IgD-negative memory B cell (primary cell): ENCODE results near the gene ARHGEF12. TPM values are rescaled to one million over a fixed set of nuclear protein-coding genes. Genes with fewer than 3 reads are reported as not detected.
A peak's percentile ranks its signal among the peaks of the same experiment; 100 is the strongest.

Source experiments
- H3K27ac Mint-ChIP-seq, 3 donors: one replicate each; pipeline ENCODE4 v1.8.0; 2020 to 2022; ENCODE audit warnings: mild to moderate bottlenecking in 3 of 3, mixed read lengths in 3 of 3, moderate library complexity in 1 of 3
- H3K27me3 Mint-ChIP-seq: one replicate; pipeline ENCODE4 v1.8.0; 2021; ENCODE audit warnings: mixed read lengths
- H3K36me3 Mint-ChIP-seq: one replicate; pipeline ENCODE4 v1.8.0; 2020; ENCODE audit warnings: mild to moderate bottlenecking, mixed read lengths
- H3K4me1 Mint-ChIP-seq, 3 donors: one replicate each; pipeline ENCODE4 v1.8.0; 2020 to 2022; ENCODE audit warnings: mixed read lengths in 3 of 3, mild to moderate bottlenecking in 1 of 3
- H3K4me3 Mint-ChIP-seq, 4 donors: one replicate each; pipeline ENCODE4 v1.8.0; 2020 to 2022; ENCODE audit warnings: mild to moderate bottlenecking in 4 of 4, mixed read lengths in 4 of 4, moderate library complexity in 3 of 4
- H3K9me3 Mint-ChIP-seq, 3 donors: one replicate each; pipeline ENCODE4 v1.8.0; 2020 to 2021; ENCODE audit warnings: mixed read lengths in 3 of 3, mild to moderate bottlenecking in 1 of 3
- polyA plus RNA-seq: library from polyadenylated mRNA; unstranded; fragments of 300-500 nt; fragmentation: Illumina TruSeq; gene quantifications from one replicate; pipeline ENCODE4 v1.2.3, GENCODE V29; 2021

Gene ARHGEF12, protein sequence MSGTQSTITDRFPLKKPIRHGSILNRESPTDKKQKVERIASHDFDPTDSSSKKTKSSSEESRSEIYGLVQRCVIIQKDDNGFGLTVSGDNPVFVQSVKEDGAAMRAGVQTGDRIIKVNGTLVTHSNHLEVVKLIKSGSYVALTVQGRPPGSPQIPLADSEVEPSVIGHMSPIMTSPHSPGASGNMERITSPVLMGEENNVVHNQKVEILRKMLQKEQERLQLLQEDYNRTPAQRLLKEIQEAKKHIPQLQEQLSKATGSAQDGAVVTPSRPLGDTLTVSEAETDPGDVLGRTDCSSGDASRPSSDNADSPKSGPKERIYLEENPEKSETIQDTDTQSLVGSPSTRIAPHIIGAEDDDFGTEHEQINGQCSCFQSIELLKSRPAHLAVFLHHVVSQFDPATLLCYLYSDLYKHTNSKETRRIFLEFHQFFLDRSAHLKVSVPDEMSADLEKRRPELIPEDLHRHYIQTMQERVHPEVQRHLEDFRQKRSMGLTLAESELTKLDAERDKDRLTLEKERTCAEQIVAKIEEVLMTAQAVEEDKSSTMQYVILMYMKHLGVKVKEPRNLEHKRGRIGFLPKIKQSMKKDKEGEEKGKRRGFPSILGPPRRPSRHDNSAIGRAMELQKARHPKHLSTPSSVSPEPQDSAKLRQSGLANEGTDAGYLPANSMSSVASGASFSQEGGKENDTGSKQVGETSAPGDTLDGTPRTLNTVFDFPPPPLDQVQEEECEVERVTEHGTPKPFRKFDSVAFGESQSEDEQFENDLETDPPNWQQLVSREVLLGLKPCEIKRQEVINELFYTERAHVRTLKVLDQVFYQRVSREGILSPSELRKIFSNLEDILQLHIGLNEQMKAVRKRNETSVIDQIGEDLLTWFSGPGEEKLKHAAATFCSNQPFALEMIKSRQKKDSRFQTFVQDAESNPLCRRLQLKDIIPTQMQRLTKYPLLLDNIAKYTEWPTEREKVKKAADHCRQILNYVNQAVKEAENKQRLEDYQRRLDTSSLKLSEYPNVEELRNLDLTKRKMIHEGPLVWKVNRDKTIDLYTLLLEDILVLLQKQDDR (N-terminal part only)
- polyA plus RNA-seq = 4.5 TPM

DNA sequence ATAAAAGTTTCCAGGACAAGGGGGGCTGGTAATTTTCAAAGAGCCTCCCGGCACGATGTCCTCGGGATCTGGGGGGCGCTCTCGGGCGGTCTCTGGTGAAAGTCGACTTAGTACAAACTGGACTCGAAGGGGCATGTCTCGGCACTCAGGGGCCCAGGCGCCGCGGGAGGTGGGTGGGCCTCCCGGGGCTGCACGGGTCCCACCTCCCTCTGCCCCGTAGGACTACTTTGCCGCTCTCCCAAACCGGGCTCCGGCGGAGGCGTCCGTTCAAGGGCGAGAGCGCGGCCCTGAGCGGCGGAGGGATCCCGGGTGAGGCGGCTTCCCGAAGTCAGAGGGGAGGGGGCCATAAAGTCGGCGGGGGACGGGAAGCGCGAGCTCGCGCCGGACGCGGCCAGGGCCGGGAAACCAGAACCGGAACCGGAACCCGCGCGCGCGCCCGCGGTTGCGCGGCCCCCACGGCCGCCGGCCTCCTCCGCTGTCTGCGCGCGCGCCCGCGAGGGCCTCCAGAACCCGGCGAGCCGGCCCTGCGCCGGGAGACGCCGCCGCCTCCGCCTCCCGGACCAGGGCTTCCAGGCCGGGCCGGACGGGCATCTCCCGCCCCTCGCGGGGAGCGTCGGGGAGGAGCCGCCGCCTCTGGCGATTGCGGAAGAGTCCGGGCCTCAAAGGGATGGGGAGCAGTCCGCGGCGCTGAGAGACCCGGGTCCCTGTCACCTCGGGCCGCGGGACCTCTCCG lies at the start of gene ARHGEF12:
Gene ARHGEF12, plus strand, starts transcription at position 506 of the 733 bp plus-strand sequence. CDS start 831 bp downstream, outside the sequence.
- Mint-ChIP-seq H3K9me3 (peaks cover 0 to 2% (median 0%) of the 10 kb centered on the region in 3 donors), H3K4me3 (peak within 1 kb of the TSS; percentile 85 to 96 (median 92)), H3K27ac (peak within 1 kb of the TSS; percentile 66 to 96 (median 89)), H3K27me3 (peaks cover 35% of the 10 kb centered on the region), H3K4me1 (peaks cover 18 to 30% (median 20%) of the 10 kb centered on the region in 3 donors), H3K36me3 (no peaks in the 10 kb centered on the region)

DNA sequence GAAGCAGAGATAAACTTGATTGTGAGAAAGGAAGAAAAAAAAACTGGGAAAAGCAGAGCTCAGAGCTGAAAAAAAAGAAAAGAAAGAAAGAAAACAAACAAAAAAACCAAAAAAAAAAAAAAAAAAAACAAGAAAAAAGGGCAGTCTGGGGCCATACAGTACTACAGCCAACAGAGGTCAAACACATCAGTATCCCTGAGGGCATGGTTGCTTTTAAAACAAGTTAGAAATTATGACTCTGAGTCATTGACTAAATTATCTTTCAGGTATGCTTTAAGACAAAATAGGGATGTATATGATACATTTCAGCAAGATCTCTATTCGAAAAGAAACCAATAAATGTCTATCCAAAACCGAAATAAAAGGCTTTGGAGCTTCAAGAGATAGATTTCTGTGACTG lies 48.2 kb upstream of the ARHGEF12 start:
- Mint-ChIP-seq H3K4me1 (no peaks in the 10 kb centered on the region), H3K4me3 (no peak overlapping the region), H3K27ac (no peak overlapping the region), H3K9me3 (no peaks in the 10 kb centered on the region), H3K36me3 (no peaks in the 10 kb centered on the region), H3K27me3 (peaks cover 6% of the 10 kb centered on the region)

DNA sequence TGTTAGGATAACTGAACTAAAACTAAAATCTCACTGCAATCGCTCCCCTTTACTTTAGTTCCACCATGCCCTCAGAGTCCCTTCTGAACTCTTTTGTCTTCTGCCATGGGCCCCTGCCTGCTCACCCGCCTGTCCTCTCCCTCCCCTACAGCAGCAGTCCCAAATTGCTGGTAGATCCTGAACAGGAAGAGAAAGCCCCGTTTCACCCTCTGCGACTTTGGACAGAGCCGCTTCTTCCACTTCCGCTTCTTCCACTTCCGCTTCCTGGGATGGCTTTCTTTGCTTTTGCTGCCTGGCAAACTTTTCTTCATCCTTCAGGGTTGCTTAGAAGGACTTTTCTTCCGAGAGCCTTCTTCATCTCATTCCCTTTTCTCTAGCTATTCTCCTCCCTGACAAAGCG lies 46.8 kb upstream of the ARHGEF12 start:
- H3K36me3 Mint-ChIP-seq = no peaks in the 10 kb centered on the region
- no peaks in the 10 kb centered on the region for H3K9me3 Mint-ChIP-seq
- peaks cover 6% of the 10 kb centered on the region for H3K27me3 Mint-ChIP-seq
- no peaks in the 10 kb centered on the region for H3K4me1 Mint-ChIP-seq
- H3K27ac Mint-ChIP-seq = peak overlapping the region in 1 of 3 donors; percentile 11
- peak overlapping the region in 1 of 4 donors; percentile 30 for H3K4me3 Mint-ChIP-seq

DNA sequence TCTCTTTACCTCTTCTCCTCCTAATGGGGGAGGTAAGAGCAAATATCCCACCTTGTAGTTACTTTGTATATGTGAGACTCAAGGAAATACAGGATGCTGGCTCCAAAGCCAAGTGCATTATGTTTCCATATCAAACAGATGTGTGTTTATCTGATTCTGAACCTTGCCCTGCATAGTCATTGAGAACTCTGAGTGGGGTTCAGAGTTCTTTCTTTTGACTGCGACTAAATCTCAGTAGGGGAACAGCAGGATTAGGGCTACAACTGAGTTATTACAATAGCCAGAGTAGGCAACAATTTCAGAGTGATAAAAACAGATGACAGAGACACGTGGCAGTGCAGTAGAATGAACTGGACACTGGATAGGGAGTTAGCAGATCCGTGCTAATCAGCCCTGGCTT lies 45.3 kb upstream of the ARHGEF12 start:
- Mint-ChIP-seq H3K9me3 (no peaks in the 10 kb centered on the region), H3K27ac (no peak overlapping the region), H3K4me1 (no peaks in the 10 kb centered on the region), H3K36me3 (no peaks in the 10 kb centered on the region), H3K27me3 (peaks cover 12% of the 10 kb centered on the region), H3K4me3 (no peak overlapping the region)

DNA sequence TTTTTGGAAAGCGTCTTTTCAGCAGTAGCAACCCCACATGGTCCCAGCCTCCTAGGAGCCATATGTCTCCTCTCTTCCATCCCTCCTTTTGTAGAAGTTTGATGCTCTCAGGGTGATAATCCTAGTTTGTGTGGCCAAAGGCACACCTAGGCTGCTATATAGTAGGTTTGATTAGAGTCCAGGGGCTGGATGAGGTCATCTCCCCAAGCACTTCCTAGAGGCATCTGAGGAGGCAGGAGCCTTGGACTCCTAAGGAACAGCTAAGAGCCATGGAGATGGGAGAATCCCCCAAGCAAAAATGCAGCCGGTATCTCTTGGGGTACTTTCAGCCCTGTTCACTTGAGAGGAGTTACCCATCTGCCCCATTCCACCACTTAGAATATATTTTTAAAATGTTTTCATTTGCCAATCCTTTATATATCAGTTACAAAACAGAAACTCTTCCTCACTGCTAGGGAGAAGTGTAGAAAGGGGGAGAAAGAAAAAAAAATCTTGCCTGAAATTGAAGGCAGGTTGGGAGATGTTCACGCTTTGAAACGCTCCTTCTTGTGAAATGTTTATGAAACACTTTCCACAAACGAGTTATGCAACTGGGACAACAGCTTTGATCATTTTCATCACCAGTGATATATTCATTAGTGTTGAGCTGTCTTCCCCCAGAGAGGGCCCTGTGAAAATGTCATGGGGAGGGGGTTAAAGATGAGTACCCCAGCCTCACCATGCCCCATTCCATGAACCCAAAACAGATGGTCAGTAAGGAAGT lies 43.0 kb upstream of the ARHGEF12 start:
- Mint-ChIP-seq H3K27me3 (peaks cover 19% of the 10 kb centered on the region), H3K4me3 (no peak overlapping the region), H3K36me3 (no peaks in the 10 kb centered on the region), H3K9me3 (peaks cover 0 to 4% (median 1%) of the 10 kb centered on the region in 3 donors), H3K27ac (no peak overlapping the region), H3K4me1 (no peaks in the 10 kb centered on the region)

DNA sequence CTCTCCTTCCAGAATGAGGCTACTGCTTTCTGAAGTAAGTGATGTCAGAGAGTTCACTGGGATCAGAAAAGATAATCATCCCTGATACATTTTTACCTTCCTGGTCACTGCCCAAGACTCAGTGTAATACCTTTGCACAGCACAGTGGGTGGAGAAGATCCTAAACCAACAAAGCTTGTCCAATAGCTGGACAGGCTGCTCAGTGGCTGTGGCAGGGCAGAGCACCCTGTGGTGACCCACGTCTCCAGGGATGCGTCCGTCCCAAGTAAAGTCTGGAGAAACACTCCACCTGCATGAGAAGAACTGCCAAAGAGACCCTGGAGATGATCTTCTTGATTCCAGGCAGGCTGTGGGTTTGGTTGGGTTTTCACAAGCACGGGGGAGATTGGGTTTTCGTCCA lies 42.1 kb upstream of the ARHGEF12 start:
- Mint-ChIP-seq H3K4me3 (no peak overlapping the region), H3K36me3 (no peaks in the 10 kb centered on the region), H3K27ac (no peak overlapping the region), H3K4me1 (no peaks in the 10 kb centered on the region), H3K9me3 (peaks cover 0 to 4% (median 1%) of the 10 kb centered on the region in 3 donors), H3K27me3 (peaks cover 20% of the 10 kb centered on the region)

DNA sequence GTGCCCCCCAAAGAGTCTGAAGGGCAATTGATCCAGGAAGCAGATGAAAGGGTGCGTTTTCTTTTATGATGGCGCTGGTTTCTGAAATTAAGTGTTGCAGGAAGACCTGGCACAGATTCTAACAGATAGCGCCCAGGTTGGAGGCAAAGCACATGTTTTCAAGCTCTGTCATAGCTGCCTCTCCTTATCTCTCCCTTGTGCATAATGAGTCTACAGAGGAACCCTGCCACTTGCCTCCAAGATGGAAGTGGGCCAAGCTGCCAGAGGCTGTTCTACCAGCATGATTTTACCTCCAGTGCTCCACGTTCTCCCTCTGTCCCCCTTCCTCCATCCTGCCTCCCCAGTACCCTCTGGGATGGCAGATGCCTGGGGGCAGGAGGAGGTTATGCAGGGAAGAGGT lies 41.1 kb upstream of the ARHGEF12 start:
- H3K9me3 Mint-ChIP-seq = peaks cover 0 to 4% (median 1%) of the 10 kb centered on the region in 3 donors
- H3K27me3 Mint-ChIP-seq = peaks cover 25% of the 10 kb centered on the region
- no peak overlapping the region for H3K27ac Mint-ChIP-seq
- H3K36me3 Mint-ChIP-seq = no peaks in the 10 kb centered on the region
- H3K4me3 Mint-ChIP-seq = no peak overlapping the region
- H3K4me1 Mint-ChIP-seq = no peaks in the 10 kb centered on the region

DNA sequence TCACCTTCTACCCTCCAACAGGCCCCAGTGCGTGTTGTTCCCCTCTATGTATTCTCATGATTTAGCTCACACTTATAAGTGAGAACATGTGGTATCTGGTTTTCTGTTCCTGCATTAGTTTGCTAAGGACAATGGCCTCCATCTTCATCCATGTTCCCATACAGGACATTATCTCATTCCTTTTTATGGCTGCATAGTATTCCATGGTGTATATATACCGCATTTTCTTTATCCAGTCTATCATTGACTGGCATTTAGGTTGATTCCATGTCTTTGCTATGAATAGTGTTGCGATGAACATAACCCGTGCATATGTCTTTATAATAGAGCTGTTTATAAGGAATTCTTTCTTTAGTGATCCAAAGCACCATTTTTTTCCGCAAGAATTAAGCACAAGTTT lies 39.7 kb upstream of the ARHGEF12 start:
- peaks cover 19% of the 10 kb centered on the region for H3K27me3 Mint-ChIP-seq
- H3K36me3 Mint-ChIP-seq = no peaks in the 10 kb centered on the region

DNA sequence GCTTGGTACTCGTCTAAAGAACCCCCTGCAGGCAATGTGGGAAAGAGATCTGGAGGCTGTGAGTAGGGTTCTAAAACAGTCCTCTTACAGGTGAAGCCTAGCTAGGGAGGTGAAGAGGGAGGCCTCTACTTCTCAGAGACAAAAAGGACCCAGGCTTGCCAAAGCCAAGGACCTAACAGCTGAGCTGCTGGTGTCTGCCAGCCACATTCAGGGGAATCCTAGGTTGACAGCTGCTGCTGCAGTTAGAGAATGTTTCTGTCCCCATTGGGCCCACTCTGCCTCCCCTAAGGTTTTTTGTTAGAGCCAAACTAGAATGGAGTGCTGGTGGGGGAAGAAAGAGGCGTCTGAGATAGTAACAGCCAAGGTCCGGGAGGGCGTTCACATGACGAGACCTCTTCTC lies 37.8 kb upstream of the ARHGEF12 start:
- Mint-ChIP-seq H3K4me3 (no peak overlapping the region), H3K36me3 (no peaks in the 10 kb centered on the region), H3K27me3 (peaks cover 22% of the 10 kb centered on the region), H3K27ac (no peak overlapping the region), H3K9me3 (peaks cover 0 to 4% (median 1%) of the 10 kb centered on the region in 3 donors), H3K4me1 (peaks cover 0 to 3% (median 2%) of the 10 kb centered on the region in 3 donors)

More for the DNA sequence above, 39.7 kb upstream of the ARHGEF12 start:
- Mint-ChIP-seq H3K4me1 (no peaks in the 10 kb centered on the region), H3K9me3 (peaks cover 0 to 4% (median 1%) of the 10 kb centered on the region in 3 donors), H3K27ac (no peak overlapping the region), H3K4me3 (no peak overlapping the region)

DNA sequence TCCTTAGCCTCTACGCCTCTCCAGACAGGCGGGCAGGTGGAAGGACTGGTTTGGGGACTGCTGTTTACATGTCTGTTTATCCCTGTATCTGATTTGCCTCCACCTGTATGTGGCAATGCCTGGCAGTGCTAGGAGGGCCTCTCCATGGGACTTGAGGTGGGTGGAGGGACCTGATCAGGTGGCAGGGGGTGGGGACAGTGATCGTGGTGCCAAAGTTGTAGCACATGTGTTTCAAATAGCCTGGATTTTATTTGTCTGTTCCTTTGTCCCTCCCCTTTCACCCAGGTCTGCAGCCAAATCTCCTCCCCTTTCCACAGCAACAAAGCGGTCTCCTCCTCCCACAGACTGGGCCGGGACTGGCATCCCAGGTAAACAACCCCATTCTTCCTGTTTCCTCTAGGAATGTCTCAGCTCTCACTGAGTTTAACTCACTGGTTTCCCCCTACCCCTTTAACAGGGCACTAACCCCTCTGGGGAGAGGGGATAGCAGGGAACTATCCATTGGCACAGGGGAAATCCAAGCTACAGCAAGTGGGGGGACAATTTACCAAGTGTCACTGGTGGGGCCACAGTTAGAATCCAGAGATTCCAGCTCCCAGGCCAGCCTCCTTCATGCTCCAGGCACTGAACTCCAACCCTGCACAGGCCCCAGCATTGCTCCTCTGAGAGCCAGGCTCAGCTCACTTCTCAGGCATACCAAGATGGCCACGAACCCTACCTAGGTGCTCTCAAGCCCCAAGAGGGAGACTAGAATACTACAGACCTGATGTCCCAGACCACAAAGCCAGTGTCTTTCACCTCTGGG lies 34.0 kb upstream of the ARHGEF12 start:
- H3K4me3 Mint-ChIP-seq = no peak overlapping the region
- H3K4me1 Mint-ChIP-seq = peaks cover 0 to 5% (median 2%) of the 10 kb centered on the region in 3 donors
- no peak overlapping the region for H3K27ac Mint-ChIP-seq
- no peaks in the 10 kb centered on the region for H3K9me3 Mint-ChIP-seq
- peaks cover 12% of the 10 kb centered on the region for H3K27me3 Mint-ChIP-seq
- H3K36me3 Mint-ChIP-seq = no peaks in the 10 kb centered on the region

DNA sequence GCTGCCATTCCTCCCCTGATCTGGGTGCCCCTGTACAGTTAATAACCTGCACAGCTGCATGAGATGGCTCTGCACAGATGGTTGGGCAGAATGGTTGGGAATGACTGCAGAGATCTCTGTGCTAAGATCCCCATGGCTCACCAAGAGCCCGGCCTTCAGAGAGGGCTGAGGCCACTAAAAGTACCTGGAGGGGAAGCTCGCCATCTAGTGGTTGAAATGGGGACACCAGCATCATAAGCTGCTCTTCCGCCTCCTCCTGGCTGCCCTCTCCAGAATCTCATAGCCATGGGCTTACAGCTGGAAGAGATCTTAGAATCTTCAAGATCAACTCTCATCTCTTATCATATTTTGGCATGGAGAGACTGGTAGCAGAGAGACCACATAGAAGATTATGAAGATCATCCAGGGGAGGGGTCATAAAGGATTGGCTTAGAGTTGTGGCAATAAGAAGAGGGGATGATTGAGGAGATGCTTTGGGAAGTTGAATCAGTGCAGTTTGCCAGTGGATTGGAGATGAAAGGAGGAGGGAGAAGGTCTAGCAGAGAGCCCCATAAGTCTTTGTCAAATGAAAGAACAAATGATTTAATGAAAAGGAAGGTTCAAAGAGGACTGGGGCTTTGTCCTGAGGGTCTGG lies 33.1 kb upstream of the ARHGEF12 start:
- Mint-ChIP-seq H3K27ac (no peak overlapping the region), H3K4me1 (peaks cover 0 to 5% (median 2%) of the 10 kb centered on the region in 3 donors), H3K36me3 (no peaks in the 10 kb centered on the region), H3K4me3 (no peak overlapping the region), H3K9me3 (no peaks in the 10 kb centered on the region), H3K27me3 (peaks cover 10% of the 10 kb centered on the region)

DNA sequence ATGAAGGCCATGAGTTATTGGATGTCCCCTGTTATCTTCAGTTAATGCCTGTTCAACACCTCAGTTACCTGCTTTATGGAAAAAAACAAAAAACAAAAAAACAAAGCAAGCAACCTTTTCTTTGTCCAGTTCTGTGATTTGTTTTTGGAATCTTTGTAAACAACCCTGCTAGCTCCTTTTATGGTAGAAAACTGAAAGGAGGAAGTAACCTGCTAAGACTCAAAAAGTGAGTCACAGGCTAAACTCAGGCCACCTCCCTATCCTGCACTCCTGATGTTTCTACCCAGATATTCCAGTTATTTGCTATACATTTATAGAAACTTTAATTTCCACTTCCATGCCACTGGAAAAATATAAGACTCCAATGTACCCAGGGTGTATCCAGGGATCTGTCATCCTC lies 31.7 kb upstream of the ARHGEF12 start:
- H3K27ac Mint-ChIP-seq = no peak overlapping the region
- peaks cover 0 to 5% (median 2%) of the 10 kb centered on the region in 3 donors for H3K4me1 Mint-ChIP-seq
- peaks cover 10% of the 10 kb centered on the region for H3K27me3 Mint-ChIP-seq
- H3K4me3 Mint-ChIP-seq = no peak overlapping the region
- no peaks in the 10 kb centered on the region for H3K36me3 Mint-ChIP-seq
- H3K9me3 Mint-ChIP-seq = no peaks in the 10 kb centered on the region

DNA sequence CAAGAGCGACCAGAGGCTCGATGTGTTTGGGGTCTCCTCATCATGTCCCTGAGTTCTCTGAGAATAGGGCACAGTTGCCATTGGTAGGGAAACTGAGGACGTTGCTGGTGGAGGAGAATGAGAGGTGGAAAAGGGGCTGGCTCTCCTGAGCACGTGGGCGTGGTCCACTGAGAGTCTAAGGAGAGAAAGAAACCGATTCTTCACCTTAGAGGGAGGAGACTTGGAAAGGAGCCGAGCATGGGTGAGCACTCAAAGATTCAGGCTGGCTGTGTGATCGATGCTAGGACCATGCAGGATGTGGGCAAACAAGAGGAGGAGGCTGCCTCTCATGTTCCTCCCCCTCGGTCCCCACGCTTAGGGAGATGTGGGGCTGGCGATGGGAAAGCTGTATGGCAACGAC lies 30.9 kb upstream of the ARHGEF12 start:
- no peaks in the 10 kb centered on the region for H3K9me3 Mint-ChIP-seq
- H3K27ac Mint-ChIP-seq = no peak overlapping the region

More for the DNA sequence above, 30.9 kb upstream of the ARHGEF12 start:
- Mint-ChIP-seq H3K27me3 (peaks cover 6% of the 10 kb centered on the region), H3K4me3 (peak overlapping the region in 1 of 4 donors; percentile 72), H3K36me3 (no peaks in the 10 kb centered on the region), H3K4me1 (peaks cover 0 to 5% (median 2%) of the 10 kb centered on the region in 3 donors)
